Subcutaneous adipose tissue (tissue), 4 donors: ENCODE results near the gene RANBP9. TPM values are rescaled to one million over a fixed set of nuclear protein-coding genes. Genes with fewer than 3 reads are reported as not detected.

Source experiments
- total RNA-seq, 4 donors: library from RNA; depleted of rRNA; stranded (reverse); fragments of >200 nt; gene quantifications; one replicate each; pipeline ENCODE4 v1.1.0, GENCODE V29; 2016
- TF ChIP-seq, protein P1 (sequence below): fragments of 450-650 bp; IDR thresholded peaks from one replicate; pipeline ENCODE4 v1.5.1; 2016; ENCODE audit warnings: low read depth, mild to moderate bottlenecking, control low read depth, antibody characterized with exemption, moderate library complexity

Gene RANBP9
- total RNA-seq, 4 donors from 2014 or later: 35.2 to 63.3 (median 52.1) TPM

DNA sequence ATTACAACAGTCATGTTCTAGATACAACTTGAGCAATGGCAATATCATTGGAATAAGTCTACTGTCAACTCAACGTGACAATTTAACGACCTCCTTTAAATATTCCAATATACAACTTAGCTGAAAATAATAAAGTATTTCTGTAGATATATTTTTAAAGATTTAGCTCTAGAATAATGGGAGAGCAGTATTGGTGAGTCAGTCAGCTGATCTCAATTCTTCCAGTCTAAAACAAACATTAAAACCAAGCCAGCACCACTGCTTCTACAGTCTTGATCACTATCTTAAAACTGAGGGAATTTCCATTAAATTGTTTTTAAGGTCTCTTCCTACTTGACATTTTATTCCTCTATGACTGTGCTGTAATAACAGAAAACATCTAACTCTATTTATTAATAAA is 58.3 kb downstream of the RANBP9 start:
- TF ChIP-seq, protein P1, sequence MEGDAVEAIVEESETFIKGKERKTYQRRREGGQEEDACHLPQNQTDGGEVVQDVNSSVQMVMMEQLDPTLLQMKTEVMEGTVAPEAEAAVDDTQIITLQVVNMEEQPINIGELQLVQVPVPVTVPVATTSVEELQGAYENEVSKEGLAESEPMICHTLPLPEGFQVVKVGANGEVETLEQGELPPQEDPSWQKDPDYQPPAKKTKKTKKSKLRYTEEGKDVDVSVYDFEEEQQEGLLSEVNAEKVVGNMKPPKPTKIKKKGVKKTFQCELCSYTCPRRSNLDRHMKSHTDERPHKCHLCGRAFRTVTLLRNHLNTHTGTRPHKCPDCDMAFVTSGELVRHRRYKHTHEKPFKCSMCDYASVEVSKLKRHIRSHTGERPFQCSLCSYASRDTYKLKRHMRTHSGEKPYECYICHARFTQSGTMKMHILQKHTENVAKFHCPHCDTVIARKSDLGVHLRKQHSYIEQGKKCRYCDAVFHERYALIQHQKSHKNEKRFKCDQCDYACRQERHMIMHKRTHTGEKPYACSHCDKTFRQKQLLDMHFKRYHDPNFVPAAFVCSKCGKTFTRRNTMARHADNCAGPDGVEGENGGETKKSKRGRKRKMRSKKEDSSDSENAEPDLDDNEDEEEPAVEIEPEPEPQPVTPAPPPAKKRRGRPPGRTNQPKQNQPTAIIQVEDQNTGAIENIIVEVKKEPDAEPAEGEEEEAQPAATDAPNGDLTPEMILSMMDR: no peak

DNA sequence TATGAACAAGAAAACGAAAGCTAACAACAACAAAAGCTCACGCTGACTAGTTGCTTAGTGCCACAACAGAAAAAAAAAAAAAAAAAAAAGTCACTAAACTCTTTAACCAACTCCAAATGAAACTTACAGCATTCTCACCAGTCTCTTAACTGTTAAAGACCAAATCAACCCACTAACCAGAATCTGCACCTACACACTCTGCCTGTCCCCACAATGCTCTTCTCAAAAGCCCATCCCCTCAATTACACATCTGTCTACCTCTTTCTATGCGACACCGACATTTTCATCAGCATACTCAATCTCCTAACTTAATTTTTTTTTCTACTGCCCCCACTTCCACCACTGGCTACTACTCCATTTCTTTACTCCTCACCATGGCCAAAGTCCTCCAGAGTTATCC is 62.2 kb downstream of the RANBP9 start:
- TF ChIP-seq, protein P1: no peak

DNA sequence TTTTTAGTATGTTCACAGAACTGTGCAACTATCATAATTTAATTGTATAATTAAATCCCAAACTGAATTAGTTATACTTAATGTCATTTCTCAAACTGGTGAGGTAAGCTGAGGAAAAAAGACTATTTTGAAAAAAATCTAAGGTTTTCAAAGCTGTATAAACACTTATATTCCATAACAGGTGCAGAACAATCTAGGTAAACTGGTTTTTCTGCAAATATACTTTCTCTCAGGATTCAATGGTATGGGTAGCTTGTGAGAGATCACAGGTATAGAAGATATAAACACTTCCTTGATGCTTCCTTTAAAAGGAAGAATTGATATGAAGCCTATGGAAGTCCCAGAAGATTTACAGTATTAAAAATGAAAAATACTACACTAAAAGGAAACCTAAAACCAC is 62.8 kb downstream of the RANBP9 start:
- TF ChIP-seq, protein P1: no peak

DNA sequence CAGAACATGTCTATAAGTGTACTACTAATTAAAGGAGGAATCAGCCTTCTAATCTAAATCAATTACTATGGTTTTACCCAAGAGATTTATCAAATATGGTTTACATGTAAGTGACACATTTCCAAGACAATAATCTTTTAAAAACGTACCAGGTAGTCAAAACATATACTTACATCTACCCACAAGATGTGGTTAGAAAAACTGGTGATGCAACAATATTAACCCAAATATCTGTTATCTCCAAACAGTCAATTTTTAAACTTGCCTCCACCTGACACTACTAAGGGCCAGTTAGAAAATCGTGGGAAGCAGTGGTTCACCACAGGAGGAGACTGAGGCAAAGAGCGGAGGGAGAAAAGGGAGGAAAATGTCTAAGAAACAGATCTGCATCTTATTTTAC is 68.5 kb downstream of the RANBP9 start:
- TF ChIP-seq, protein P1: no peak

DNA sequence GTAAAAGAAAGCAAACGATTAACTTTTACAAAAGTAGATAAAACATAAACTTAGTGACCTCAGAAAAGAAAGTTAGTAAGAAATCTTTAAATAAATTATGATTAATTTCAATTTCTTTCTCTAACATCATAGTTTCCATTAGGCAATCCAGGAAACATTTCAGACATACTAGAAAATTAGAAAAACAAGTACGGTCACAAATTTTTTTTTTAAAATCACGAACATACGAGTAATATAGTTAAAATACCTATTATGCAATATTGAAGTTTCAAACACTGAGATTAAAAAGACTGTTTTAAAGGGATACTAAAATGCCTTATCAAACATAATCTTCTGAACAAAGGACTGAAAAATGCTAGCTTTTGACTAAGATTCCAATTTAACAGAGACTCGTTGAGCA is 70.3 kb downstream of the RANBP9 start:
- TF ChIP-seq, protein P1: no peak

DNA sequence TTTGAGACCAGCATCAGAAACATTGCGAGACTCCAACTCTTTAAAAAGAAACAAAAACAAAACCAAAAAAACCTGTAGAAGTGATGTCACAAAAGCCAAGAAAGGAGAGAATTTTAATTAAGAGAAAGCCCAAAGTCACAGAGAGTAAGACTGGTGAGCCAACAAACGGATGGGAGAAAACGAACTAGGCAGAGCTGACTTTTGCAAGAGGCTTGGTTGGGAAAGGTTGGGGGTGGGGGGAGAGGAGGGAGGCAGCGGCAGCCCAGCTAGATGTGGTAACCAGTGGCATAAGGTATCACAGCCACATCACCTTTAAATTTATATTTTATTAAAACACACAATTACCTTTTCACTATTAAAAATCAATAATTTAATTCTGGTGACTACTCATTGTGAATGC is 73.0 kb downstream of the RANBP9 start:
- TF ChIP-seq, protein P1: no peak

DNA sequence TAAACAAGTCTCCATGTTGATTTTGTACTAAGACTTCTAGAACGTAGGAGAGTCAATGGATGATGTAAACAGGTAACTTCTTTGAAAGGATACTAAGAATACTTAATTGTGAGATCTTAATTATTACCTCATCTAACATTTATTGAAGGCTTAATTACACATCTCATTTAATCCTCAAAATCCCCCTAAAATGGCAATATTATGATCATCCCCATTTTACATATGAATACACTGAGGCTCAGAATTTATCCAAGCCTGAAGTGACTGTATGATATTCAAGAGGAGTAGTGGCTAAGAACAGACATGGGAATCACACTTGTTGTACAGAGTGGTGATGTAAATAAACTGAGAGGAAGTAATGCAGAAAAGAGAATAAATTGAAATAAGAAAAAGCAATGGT is 73.6 kb downstream of the RANBP9 start:
- TF ChIP-seq, protein P1: no peak
